Gastrocnemius medialis (tissue), 4 donors: ENCODE results near the gene LYG1.

Experiments used
- CTCF ChIP-seq, 5 experiments: fragments of 450-650 bp in 3 of 5; fragments of 200-600 bp in 2 of 5; sonication (generic) in 2 of 5; IDR thresholded peaks in 4 of 5; conservative IDR thresholded peaks in 1 of 5; 1 replicate in 4 of 5; 2 replicates in 1 of 5; pipeline ENCODE4 v1.5.1; 2016 to 2019; ENCODE audit warnings: antibody characterized with exemption in 5 of 5, mild to moderate bottlenecking in 3 of 5, moderate library complexity in 3 of 5
- POLR2A ChIP-seq, 2 donors: fragments of 450-650 bp; IDR thresholded peaks; one replicate each; pipeline ENCODE4 v1.6.1; 2017; ENCODE audit warnings: antibody characterized with exemption in 2 of 2, mild to moderate bottlenecking in 2 of 2, moderate library complexity in 2 of 2

GRCh38 chr2:99279969-99280695 lies 20.9 kb downstream of the LYG1 start:
- TF ChIP-seq CTCF (IDR thresholded peaks at IDR 0.05 in 4 of 5, conservative IDR thresholded peaks at IDR 0.05 in 1 of 5) (no peak), POLR2A (IDR thresholded peaks at IDR 0.05) (no peak)
